ENCODE data around the gene VAV1. TPM values are rescaled to one million over a fixed set of nuclear protein-coding genes. Genes with fewer than 3 reads are reported as not detected.

Gene VAV1
- total and polyA plus RNA-seq, 2 donors (not counting 3 experiments of a cell fraction or from before 2014, with no cell fraction given): not detected

- ChIA-PET CTCF (no interaction called here), POLR2A (no interaction called here)
- H3K9ac ChIP-seq (replicated peaks; ENCODE audit: extremely low read depth, insufficient read depth, low read length): no peak overlapping the region
- no peak for FAIRE-seq
- no peak overlapping the region for H3K4me2 ChIP-seq (ENCODE audit: insufficient read depth, low read length)
- H3K36me3 ChIP-seq (ENCODE audit: control insufficient read depth in 2 of 2, extremely low read depth in 1 of 2, insufficient read depth in 2 of 2, low read length in 2 of 2): no peaks in the 10 kb centered on the region
- no peak overlapping the region for H3K27ac ChIP-seq (ENCODE audit: insufficient read depth, low read depth, low read length)
- no peak overlapping the region for H3K4me3 ChIP-seq (replicated peaks in 1 of 3; ENCODE audit: insufficient read depth in 1 of 3, low read depth in 1 of 3, low read length in 3 of 3)
- DNase-seq (ENCODE audit: low read depth, low spot score): no peak
- no peak overlapping the region for H2AFZ ChIP-seq (ENCODE audit: low read depth, low read length)
- dilution Hi-C loops (cut with MboI; ENCODE audit: extremely low pct_ligation_motif_present, low sequenced_read_pairs) (no loop called here), intact Hi-C loops (cut with micrococcal nuclease) (no loop called here)
- no peaks in the 10 kb centered on the region for H3K4me1 ChIP-seq (ENCODE audit: control insufficient read depth, extremely low read depth, insufficient read depth, low read length)
- no peaks in the 10 kb centered on the region for H3K9me1 ChIP-seq (replicated peaks; ENCODE audit: control insufficient read depth, extremely low read depth, insufficient read depth, low read length)
- TF ChIP-seq MYC (IDR thresholded peaks at IDR 0.05; ENCODE audit: low read depth, low read length) (no peak), POLR2AphosphoS5 (IDR thresholded peaks at IDR 0.05; ENCODE audit: insufficient read depth, low read depth, low read length) (no peak), CTCF (IDR thresholded peaks at IDR 0.05; ENCODE audit: extremely low read depth in 1 of 2, insufficient read depth in 1 of 2, low read depth in 1 of 2, low read length in 2 of 2) (no peak), JUN (IDR thresholded peaks at IDR 0.05; ENCODE audit: borderline replicate concordance, insufficient read depth, insufficient read length, low read depth) (no peak), MAX (IDR thresholded peaks at IDR 0.05; ENCODE audit: insufficient read depth, insufficient read length) (no peak), EZH2 (IDR thresholded peaks at IDR 0.05; ENCODE audit: borderline replicate concordance, low read depth, low read length, severe bottlenecking) (no peak), GATA2 (IDR thresholded peaks at IDR 0.05; ENCODE audit: insufficient read depth, insufficient read length, low read depth, low read length) (no peak), POLR2A (IDR thresholded peaks at IDR 0.05; ENCODE audit: low read depth, low read length) (no peak), FOS (IDR thresholded peaks at IDR 0.05; ENCODE audit: borderline replicate concordance, insufficient read depth, low read length) (no peak)
- H3K9me3 ChIP-seq (replicated peaks; ENCODE audit: control insufficient read depth, insufficient read depth, low read length): no peaks in the 10 kb centered on the region
- no peaks in the 10 kb centered on the region for H4K20me1 ChIP-seq (replicated peaks; ENCODE audit: control insufficient read depth, extremely low read depth, insufficient read depth, low read length)
- BruUV-seq (replicated peaks): no TSS peak
- H3K79me2 ChIP-seq (ENCODE audit: control insufficient read depth, insufficient read depth, low read length): no peaks in the 10 kb centered on the region
- no peaks in the 10 kb centered on the region for H3K27me3 ChIP-seq (ENCODE audit: control insufficient read depth in 2 of 2, insufficient read depth in 2 of 2, low read length in 2 of 2)
These were observed 20.9 kb downstream of the VAV1 start for GRCh38 chr19:6793411-6793810.
